Measurements from ENCODE around the gene DDX42. TPM values are rescaled to one million over a fixed set of nuclear protein-coding genes. Genes with fewer than 3 reads are reported as not detected.

DDX42 gene
- total and polyA plus RNA-seq, 2 of the 13 experiments (the other 11 are each of a cell fraction or from before 2014, with no cell fraction given), result 87.2 to 92.9 TPM

- no peak for TF ChIP-seq FOXA1 (IDR thresholded peaks at IDR 0.05)
- 0 out of 2 replicates have a peak, but pooled peaks have one; percentile 9 for TF ChIP-seq FOXA1 (CRISPR knock-in tag; IDR thresholded peaks at IDR 0.05)
- TF ChIP-seq CBX1 (IDR thresholded peaks at IDR 0.05; ENCODE audit: low read depth), result peak; percentile 71
- no peak for TF ChIP-seq PCBP2 (optimal IDR thresholded peaks at IDR 0.05; ENCODE audit: low read depth, low read length, poor library complexity, severe bottlenecking)
- peak; percentile 61; the same call in 1 of the 2 replicates for TF ChIP-seq ZNF460 (CRISPR knock-in tag; IDR thresholded peaks at IDR 0.05; ENCODE audit: borderline replicate concordance)
- TF ChIP-seq MAF1 (CRISPR knock-in tag; IDR thresholded peaks at IDR 0.05; ENCODE audit: borderline replicate concordance), result peak; percentile 84; the same call in 1 of the 2 replicates
- peak; percentile 83 for TF ChIP-seq RBM39 (IDR thresholded peaks at IDR 0.05; ENCODE audit: low read depth, low read length, poor library complexity, severe bottlenecking)
- peak; percentile 83 for TF ChIP-seq YEATS2 (CRISPR knock-in tag; IDR thresholded peaks at IDR 0.05; ENCODE audit: borderline replicate concordance)
- TF ChIP-seq KLF9 (CRISPR knock-in tag; IDR thresholded peaks at IDR 0.05; ENCODE audit: low read depth), result 0 out of 2 replicates have a peak, but pooled peaks have one; percentile 65
- peak; percentile 73 for TF ChIP-seq ZNF749 (CRISPR knock-in tag; IDR thresholded peaks at IDR 0.05; ENCODE audit: borderline replicate concordance)
- peak; percentile 94 for TF ChIP-seq ZNF615 (CRISPR knock-in tag; IDR thresholded peaks at IDR 0.05; ENCODE audit: borderline replicate concordance)
- peak; percentile 73 for TF ChIP-seq ZNF770 (CRISPR knock-in tag; IDR thresholded peaks at IDR 0.05)
- TF ChIP-seq ZNF20 (CRISPR knock-in tag; IDR thresholded peaks at IDR 0.05), result peak; percentile 96; the same call in 1 of the 2 replicates
- no peak; the same call in 1 of the 2 replicates for TF ChIP-seq ZNF670 (CRISPR knock-in tag; IDR thresholded peaks at IDR 0.05; ENCODE audit: borderline replicate concordance)
- peak; percentile 52 for TF ChIP-seq RXRA (CRISPR knock-in tag; IDR thresholded peaks at IDR 0.05)
- TF ChIP-seq ZNF614 (CRISPR knock-in tag; IDR thresholded peaks at IDR 0.05; ENCODE audit: borderline replicate concordance), result no peak; the same call in none of the 2 replicates
- peak; percentile 66; the same call in 1 of the 2 replicates for TF ChIP-seq ZSCAN20 (CRISPR knock-in tag; IDR thresholded peaks at IDR 0.05; ENCODE audit: borderline replicate concordance)
- TF ChIP-seq KDM1A (CRISPR knock-in tag; IDR thresholded peaks at IDR 0.05), result peak; percentile 71; the same call in 1 of the 2 replicates
- no peak for TF ChIP-seq EHMT2 (IDR thresholded peaks at IDR 0.05; ENCODE audit: borderline replicate concordance, low read depth, low read length)
- 0 out of 2 replicates have a peak, but pooled peaks have one; percentile 2 for TF ChIP-seq ELK4 (CRISPR knock-in tag; IDR thresholded peaks at IDR 0.05; ENCODE audit: borderline replicate concordance)
- TF ChIP-seq PAWR (CRISPR knock-in tag; IDR thresholded peaks at IDR 0.05; ENCODE audit: borderline replicate concordance), result no peak
Observed at GRCh38 chr17:63741408-63742173, 32.4 kb upstream of the DDX42 start, which contains the start of gene STRADA (continued).
